ENCODE results near the gene PLA2G2C.

PLA2G2C gene

GRCh38 chr1:20174937-20175666, 11.2 kb downstream of the PLA2G2C start (continued):
- TF ChIP-seq TRIM28 (IDR thresholded peaks at IDR 0.05; ENCODE audit: borderline replicate concordance, low read length) (no peak), ZNF529 (tag by site-specific recombination; IDR thresholded peaks at IDR 0.05; ENCODE audit: insufficient replicate concordance) (no peak), ZSCAN23 (tag by site-specific recombination; IDR thresholded peaks at IDR 0.05) (no peak), ZNF623 (tag by site-specific recombination; IDR thresholded peaks at IDR 0.05) (no peak)

GRCh38 chr1:20172033-20172590, 14.2 kb downstream of the PLA2G2C start:
- Histone ChIP-seq H3K36me3 (ENCODE audit: control insufficient read depth in 2 of 2, insufficient read depth in 1 of 2, low read length in 2 of 2) (no peaks in the 10 kb centered on the region), H3K4me1 (ENCODE audit: control insufficient read depth, insufficient read depth, low read length) (no peaks in the 10 kb centered on the region), H3K9me3 (ENCODE audit: control insufficient read depth, insufficient read depth, low read depth, low read length) (no peaks in the 10 kb centered on the region), H3K27ac (ENCODE audit: extremely low read depth, low read depth, low read length) (no peak overlapping the region), H3K4me3 (ENCODE audit: low read depth, low read length) (no peak overlapping the region)
- no peak for TF ChIP-seq ZNF114 (tag by site-specific recombination; IDR thresholded peaks at IDR 0.05)
- TF ChIP-seq ZNF175 (tag by site-specific recombination; IDR thresholded peaks at IDR 0.05): no peak
- TF ChIP-seq ZNF10 (tag by site-specific recombination; IDR thresholded peaks at IDR 0.05): no peak
- TF ChIP-seq OSR2 (tag by site-specific recombination; IDR thresholded peaks at IDR 0.05): no peak
- no peak for TF ChIP-seq ZNF521 (tag by site-specific recombination; IDR thresholded peaks at IDR 0.05)
- no peak for TF ChIP-seq ZNF777 (tag by site-specific recombination; IDR thresholded peaks at IDR 0.05; ENCODE audit: borderline replicate concordance)
- no peak for TF ChIP-seq ZNF112 (tag by site-specific recombination; IDR thresholded peaks at IDR 0.05)
- TF ChIP-seq ZNF658 (tag by site-specific recombination; IDR thresholded peaks at IDR 0.05): no peak
- TF ChIP-seq ZNF24 (tag by site-specific recombination; IDR thresholded peaks at IDR 0.05): no peak
- TF ChIP-seq BCL11A (tag by site-specific recombination; IDR thresholded peaks at IDR 0.05; ENCODE audit: low read depth): no peak
- TF ChIP-seq ZBTB8A (tag by site-specific recombination; IDR thresholded peaks at IDR 0.05): no peak
- TF ChIP-seq INSM2 (tag by site-specific recombination; IDR thresholded peaks at IDR 0.05): no peak
- ChIA-PET CTCF (interaction anchor here (0.6 to 1.9 kb wide), 3 partner anchors 22 to 410 kb away, joined by 3 to 13 read pairs (median 3); no protein-coding TSS in a partner anchor), POLR2A (no interaction called here)

DNA sequence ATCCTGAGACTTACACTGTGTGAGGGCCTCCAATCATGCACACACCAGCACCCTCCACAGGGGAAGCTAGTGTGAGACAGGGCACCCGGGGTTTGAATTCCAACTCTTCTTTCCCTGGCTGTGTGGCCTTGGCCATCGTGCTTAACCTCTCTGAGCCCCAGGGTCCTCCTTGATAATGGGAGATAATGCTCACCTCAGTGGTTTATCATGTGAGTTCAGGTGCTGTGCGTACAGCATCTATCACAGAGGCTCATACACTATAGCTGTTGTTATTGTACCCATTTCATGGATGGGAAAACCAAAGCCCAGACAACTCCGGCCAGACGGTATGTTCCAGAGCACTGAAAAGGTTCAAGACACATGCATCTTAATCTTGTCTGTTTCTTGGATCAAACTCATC, 16.4 kb downstream of the PLA2G2C start:
- no peaks in the 10 kb centered on the region for H3K36me3 ChIP-seq (ENCODE audit: control insufficient read depth in 2 of 2, insufficient read depth in 1 of 2, low read length in 2 of 2)
- no peaks in the 10 kb centered on the region for H3K4me1 ChIP-seq (ENCODE audit: control insufficient read depth, insufficient read depth, low read length)
- CTCF ChIA-PET: interaction anchor here (0.8 kb wide), 1 partner anchor 195 kb away, joined by 3 read pairs; no protein-coding TSS in a partner anchor
- H3K27ac ChIP-seq (ENCODE audit: extremely low read depth, low read depth, low read length): no peak overlapping the region
- POLR2A ChIA-PET: no interaction called here
- TF ChIP-seq ZNF768 (tag by site-specific recombination; IDR thresholded peaks at IDR 0.05) (0 out of 2 replicates have a peak, but pooled peaks have one; percentile 44), TCF7L2 (IDR thresholded peaks at IDR 0.05; ENCODE audit: borderline replicate concordance, low read depth, low read length) (no peak)
- H3K4me3 ChIP-seq (ENCODE audit: low read depth, low read length): no peak overlapping the region
- no peaks in the 10 kb centered on the region for H3K9me3 ChIP-seq (ENCODE audit: control insufficient read depth, insufficient read depth, low read depth, low read length)

All from HEK293 (cell line).